GM20000 (cell line): ENCODE data around the gene PMS1.

Source experiments
- DNase-seq: peaks from one replicate; pipeline ENCODE4 v3.0.0; 2012; ENCODE audit warnings: low spot score
- TF ChIP-seq, protein P1 (sequence below): IDR thresholded peaks from 2 replicates; pipeline ENCODE4 v1.5.1; 2012; ENCODE audit warnings: mild to moderate bottlenecking, control low read depth; ENCODE audit errors: extremely low read depth, missing control alignments

The PMS1 gene

DNA sequence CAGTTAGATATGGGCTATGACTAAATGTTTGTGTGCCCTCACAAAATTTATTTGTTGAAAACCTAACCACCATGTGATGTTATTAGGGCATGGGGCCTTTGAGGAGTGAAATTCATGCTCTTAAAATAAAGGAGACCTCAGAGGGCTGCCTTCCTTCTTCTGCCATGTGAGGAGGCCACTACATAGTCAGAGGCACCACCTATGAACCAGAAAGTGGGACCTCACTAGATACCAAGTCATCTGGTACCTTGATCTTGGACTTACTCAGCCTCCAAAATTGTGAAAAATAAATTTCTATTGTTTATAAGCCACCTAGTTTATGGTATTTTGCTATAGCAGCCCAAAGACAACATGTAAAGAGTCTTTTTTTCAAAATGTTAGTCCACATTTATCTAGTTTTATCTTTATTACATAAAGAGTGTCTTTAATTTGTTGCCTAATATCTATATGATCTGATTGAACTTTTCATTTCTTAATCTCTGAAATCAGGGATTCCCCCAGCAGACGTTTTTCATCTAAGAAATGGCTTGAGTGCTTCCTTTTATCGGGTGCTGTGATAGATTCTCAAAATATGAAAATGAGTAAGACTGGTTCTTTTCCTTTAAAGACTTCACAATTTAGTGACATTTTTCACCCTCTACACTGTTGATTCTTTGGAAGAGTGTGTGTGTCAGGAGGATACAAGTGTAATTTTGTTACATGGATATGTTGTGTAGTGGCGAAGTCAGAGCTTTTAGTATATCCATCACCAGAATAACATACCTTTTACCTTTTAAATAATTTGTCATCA lies 34.2 kb downstream of the PMS1 start:
- TF ChIP-seq, protein P1, sequence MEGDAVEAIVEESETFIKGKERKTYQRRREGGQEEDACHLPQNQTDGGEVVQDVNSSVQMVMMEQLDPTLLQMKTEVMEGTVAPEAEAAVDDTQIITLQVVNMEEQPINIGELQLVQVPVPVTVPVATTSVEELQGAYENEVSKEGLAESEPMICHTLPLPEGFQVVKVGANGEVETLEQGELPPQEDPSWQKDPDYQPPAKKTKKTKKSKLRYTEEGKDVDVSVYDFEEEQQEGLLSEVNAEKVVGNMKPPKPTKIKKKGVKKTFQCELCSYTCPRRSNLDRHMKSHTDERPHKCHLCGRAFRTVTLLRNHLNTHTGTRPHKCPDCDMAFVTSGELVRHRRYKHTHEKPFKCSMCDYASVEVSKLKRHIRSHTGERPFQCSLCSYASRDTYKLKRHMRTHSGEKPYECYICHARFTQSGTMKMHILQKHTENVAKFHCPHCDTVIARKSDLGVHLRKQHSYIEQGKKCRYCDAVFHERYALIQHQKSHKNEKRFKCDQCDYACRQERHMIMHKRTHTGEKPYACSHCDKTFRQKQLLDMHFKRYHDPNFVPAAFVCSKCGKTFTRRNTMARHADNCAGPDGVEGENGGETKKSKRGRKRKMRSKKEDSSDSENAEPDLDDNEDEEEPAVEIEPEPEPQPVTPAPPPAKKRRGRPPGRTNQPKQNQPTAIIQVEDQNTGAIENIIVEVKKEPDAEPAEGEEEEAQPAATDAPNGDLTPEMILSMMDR: no peak
- no peak for DNase-seq

DNA sequence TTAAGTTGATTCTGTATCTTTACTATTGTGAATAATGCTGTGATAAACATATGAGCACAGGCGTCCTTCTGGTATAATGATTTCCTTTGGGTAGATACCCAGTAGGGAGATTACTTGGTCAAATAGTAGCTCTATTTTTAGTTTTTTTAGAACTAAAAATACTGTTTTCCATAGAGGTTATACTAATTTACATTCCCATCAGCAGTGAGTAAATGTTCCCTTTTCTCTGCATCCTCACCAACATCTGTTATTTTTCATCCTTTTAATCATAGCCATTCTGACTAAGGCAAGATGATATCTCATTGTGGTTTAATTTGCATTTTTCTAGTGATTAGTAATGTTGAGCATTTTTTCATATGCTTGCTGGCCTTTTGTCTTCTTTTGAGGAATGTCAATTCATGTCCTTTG lies 35.1 kb downstream of the PMS1 start:
- TF ChIP-seq, protein P1: no peak
- DNase-seq: no peak

DNA sequence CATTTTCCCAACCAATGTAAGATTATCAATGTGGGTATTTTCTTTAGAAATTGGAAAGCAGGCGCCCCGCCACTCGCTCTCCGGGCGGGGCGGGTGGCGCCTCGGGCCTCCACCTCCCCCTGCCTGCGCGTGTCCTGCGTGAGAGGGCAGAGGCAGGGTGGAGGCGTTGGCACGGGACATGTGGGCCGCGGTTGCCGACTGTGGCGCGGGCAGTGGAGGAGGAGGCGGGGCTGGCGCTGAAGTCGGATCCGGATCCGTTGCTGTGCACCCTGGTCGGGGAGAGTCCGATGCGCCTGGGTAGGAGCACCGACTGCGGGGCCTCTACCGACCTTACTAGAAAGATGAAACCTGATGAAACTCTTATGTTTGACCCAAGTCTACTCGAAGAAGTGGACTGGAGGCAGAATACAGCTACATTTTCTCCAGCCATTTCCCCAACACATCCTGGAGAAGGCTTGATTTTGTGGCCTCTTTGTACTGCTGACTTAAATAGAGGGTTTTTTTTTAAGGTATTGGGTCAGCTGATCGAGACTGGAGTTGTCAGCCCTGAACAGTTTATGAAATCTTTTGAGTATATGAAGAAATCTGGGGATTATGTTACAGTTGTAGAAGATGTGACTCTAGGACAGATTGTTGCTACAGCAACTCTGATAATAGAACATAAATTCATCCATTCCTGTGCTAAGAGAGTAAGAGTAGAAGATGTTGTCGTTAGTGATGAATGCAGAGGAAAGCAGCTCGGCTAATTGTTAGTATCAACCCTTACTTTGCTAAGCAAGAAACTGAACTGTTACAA lies 37.9 kb downstream of the PMS1 start:
- TF ChIP-seq, protein P1: no peak
- no peak for DNase-seq

DNA sequence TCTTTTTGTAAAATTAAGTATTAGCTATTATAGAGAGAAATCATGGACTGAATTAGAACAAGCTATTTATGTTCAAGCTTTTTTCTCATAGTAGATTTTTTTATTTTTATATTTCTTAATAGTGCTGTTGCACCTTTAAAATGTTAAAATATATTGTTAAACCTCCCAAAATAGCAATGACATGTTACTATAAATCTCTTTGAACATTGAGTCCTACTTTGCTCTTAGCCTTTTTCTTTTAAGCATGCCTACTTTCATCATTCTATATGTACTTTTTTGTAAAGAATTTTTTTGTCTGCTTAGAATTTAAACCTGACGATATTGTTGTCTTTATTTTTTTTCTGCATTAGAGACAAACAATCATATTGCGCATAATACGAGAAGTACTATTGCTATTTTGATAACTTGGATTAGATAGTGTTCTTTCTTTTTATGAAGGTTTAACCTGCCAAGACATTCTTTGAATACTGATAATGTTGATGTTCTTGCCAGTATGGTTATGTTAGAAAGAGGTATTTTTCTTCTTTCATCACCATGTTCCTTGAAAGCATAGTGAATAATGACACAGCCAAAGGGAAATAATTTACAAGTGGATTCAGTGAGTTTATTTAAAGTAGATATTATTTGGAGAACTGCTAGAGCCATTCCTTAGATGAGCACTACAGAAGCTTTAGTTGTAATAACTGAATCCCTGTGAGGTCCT lies 40.6 kb downstream of the PMS1 start:
- TF ChIP-seq, protein P1: no peak
- DNase-seq: no peak

DNA sequence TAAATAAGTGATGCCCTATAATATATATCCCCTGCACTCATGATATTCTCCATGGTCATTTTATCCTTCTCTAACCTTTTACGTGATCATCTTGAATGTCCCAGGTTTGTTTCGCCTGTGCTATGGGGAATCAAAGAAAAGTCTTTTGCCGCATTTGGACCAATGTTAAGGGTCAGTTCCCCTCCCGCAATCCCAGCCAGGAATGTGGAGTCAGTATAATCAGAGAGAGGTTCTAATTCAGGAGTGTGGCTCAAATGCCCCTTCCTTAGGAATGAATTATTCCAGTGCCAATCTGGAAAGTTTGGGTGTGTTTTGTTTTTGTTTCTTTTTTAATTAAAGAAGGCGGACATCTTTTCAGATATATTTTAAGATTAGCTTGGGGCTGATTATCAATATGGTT lies 41.8 kb downstream of the PMS1 start:
- TF ChIP-seq, protein P1: no peak

DNA sequence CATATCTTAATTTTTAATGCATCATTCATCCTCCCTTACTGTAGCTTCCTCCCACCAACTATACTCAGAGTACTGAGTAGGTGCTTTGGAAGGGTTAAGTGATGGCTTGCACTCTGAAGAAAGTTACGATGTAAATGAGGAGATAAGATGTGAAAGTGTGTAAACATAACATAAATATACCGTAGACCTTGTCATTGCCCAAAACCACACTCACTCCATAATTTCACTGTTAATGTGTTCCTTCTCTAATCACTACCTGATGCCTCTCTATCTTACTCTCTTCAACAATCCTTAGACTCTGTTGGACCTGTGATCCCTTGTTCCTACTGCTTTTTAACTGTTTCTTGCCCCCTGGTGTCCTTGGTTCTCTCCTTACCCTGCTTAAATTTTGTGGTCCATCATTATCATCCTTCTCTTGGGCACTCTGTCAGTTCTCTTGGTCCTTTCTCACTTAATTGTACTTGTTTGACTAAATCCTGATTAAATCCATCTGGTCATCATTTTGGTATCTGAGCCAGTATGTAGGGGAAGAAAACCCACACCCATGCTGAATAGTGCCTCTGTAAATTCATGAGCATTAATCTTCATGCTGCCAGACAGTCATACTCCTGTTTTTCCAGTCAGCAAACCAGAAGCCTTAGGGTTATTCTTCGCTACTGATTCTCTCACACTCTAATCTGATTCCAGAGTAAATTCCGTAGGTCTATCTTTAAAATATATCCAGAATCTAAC lies 45.0 kb downstream of the PMS1 start:
- TF ChIP-seq, protein P1: no peak
- no peak for DNase-seq

More for the DNA sequence above, 41.8 kb downstream of the PMS1 start:
- DNase-seq: no peak
